ENCODE data around the gene ALDH3B1. TPM values are rescaled to one million over a fixed set of nuclear protein-coding genes. Genes with fewer than 3 reads are reported as not detected.
A peak's percentile ranks its signal among the peaks of the same experiment; 100 is the strongest.
"Not testable (repeated sequence)": the region's sequence is repeated elsewhere in the genome, so short reads cannot be mapped to it uniquely, and the experiment has no call there.

The ALDH3B1 gene
- total and polyA plus RNA-seq, 2 donors (not counting 3 experiments of a cell fraction or from before 2014, with no cell fraction given) = 0.13 to 1.0 TPM

GRCh38 chr11:67985302-67985701 lies 24.8 kb upstream of the ALDH3B1 start:
- H3K4me1 ChIP-seq (ENCODE audit: control insufficient read depth, extremely low read depth, insufficient read depth, low read length); H3K4me3 ChIP-seq (replicated peaks in 1 of 3; ENCODE audit: insufficient read depth in 1 of 3, low read depth in 1 of 3, low read length in 3 of 3); H4K20me1 ChIP-seq (replicated peaks; ENCODE audit: control insufficient read depth, extremely low read depth, insufficient read depth, low read length); H3K9me3 ChIP-seq (replicated peaks; ENCODE audit: control insufficient read depth, insufficient read depth, low read length); H3K27me3 ChIP-seq (ENCODE audit: control insufficient read depth in 2 of 2, insufficient read depth in 2 of 2, low read length in 2 of 2); H3K36me3 ChIP-seq (ENCODE audit: control insufficient read depth in 2 of 2, extremely low read depth in 1 of 2, insufficient read depth in 2 of 2, low read length in 2 of 2); FAIRE-seq; dilution Hi-C loops (cut with MboI; ENCODE audit: extremely low pct_ligation_motif_present, low sequenced_read_pairs); H3K4me2 ChIP-seq (ENCODE audit: insufficient read depth, low read length); H3K27ac ChIP-seq (ENCODE audit: insufficient read depth, low read depth, low read length); BruUV-seq (replicated peaks); CTCF ChIA-PET; H3K9me1 ChIP-seq (replicated peaks; ENCODE audit: control insufficient read depth, extremely low read depth, insufficient read depth, low read length); DNase-seq (ENCODE audit: low read depth, low spot score); H3K79me2 ChIP-seq (ENCODE audit: control insufficient read depth, insufficient read depth, low read length); H3K9ac ChIP-seq (replicated peaks; ENCODE audit: extremely low read depth, insufficient read depth, low read length); intact Hi-C loops (cut with micrococcal nuclease); H2AFZ ChIP-seq (ENCODE audit: low read depth, low read length); POLR2A ChIA-PET: not testable (repeated sequence)

- H3K9me1 ChIP-seq (replicated peaks; ENCODE audit: control insufficient read depth, extremely low read depth, insufficient read depth, low read length); H2AFZ ChIP-seq (ENCODE audit: low read depth, low read length); BruUV-seq (replicated peaks); intact Hi-C loops (cut with micrococcal nuclease); H3K4me1 ChIP-seq (ENCODE audit: control insufficient read depth, extremely low read depth, insufficient read depth, low read length); CTCF ChIA-PET; H3K4me2 ChIP-seq (ENCODE audit: insufficient read depth, low read length); H3K9me3 ChIP-seq (replicated peaks; ENCODE audit: control insufficient read depth, insufficient read depth, low read length); POLR2A ChIA-PET; H4K20me1 ChIP-seq (replicated peaks; ENCODE audit: control insufficient read depth, extremely low read depth, insufficient read depth, low read length); H3K79me2 ChIP-seq (ENCODE audit: control insufficient read depth, insufficient read depth, low read length); DNase-seq (ENCODE audit: low read depth, low spot score); dilution Hi-C loops (cut with MboI; ENCODE audit: extremely low pct_ligation_motif_present, low sequenced_read_pairs); FAIRE-seq; H3K36me3 ChIP-seq (ENCODE audit: control insufficient read depth in 2 of 2, extremely low read depth in 1 of 2, insufficient read depth in 2 of 2, low read length in 2 of 2); H3K27me3 ChIP-seq (ENCODE audit: control insufficient read depth in 2 of 2, insufficient read depth in 2 of 2, low read length in 2 of 2); H3K27ac ChIP-seq (ENCODE audit: insufficient read depth, low read depth, low read length); H3K9ac ChIP-seq (replicated peaks; ENCODE audit: extremely low read depth, insufficient read depth, low read length): not testable (repeated sequence)
- peak overlapping the region in 1 of 3 experiments; percentile 2 for H3K4me3 ChIP-seq (replicated peaks in 1 of 3; ENCODE audit: insufficient read depth in 1 of 3, low read depth in 1 of 3, low read length in 3 of 3)
Measured at GRCh38 chr11:67990546-67991346, 19.4 kb upstream of the ALDH3B1 start.

- dilution Hi-C loops (cut with MboI; ENCODE audit: extremely low pct_ligation_motif_present, low sequenced_read_pairs); H3K9ac ChIP-seq (replicated peaks; ENCODE audit: extremely low read depth, insufficient read depth, low read length); BruUV-seq (replicated peaks): not testable (repeated sequence)
Measured at GRCh38 chr11:67991347-67992121, 18.6 kb upstream of the ALDH3B1 start.

More at GRCh38 chr11:67991347-67992121, 18.6 kb upstream of the ALDH3B1 start:
- FAIRE-seq; H4K20me1 ChIP-seq (replicated peaks; ENCODE audit: control insufficient read depth, extremely low read depth, insufficient read depth, low read length); H2AFZ ChIP-seq (ENCODE audit: low read depth, low read length); H3K9me3 ChIP-seq (replicated peaks; ENCODE audit: control insufficient read depth, insufficient read depth, low read length); POLR2A ChIA-PET; H3K36me3 ChIP-seq (ENCODE audit: control insufficient read depth in 2 of 2, extremely low read depth in 1 of 2, insufficient read depth in 2 of 2, low read length in 2 of 2); intact Hi-C loops (cut with micrococcal nuclease); H3K27ac ChIP-seq (ENCODE audit: insufficient read depth, low read depth, low read length); H3K4me1 ChIP-seq (ENCODE audit: control insufficient read depth, extremely low read depth, insufficient read depth, low read length); H3K79me2 ChIP-seq (ENCODE audit: control insufficient read depth, insufficient read depth, low read length); DNase-seq (ENCODE audit: low read depth, low spot score); H3K9me1 ChIP-seq (replicated peaks; ENCODE audit: control insufficient read depth, extremely low read depth, insufficient read depth, low read length); CTCF ChIA-PET; H3K4me3 ChIP-seq (replicated peaks in 1 of 3; ENCODE audit: insufficient read depth in 1 of 3, low read depth in 1 of 3, low read length in 3 of 3); H3K27me3 ChIP-seq (ENCODE audit: control insufficient read depth in 2 of 2, insufficient read depth in 2 of 2, low read length in 2 of 2); H3K4me2 ChIP-seq (ENCODE audit: insufficient read depth, low read length): not testable (repeated sequence)

Data from endothelial cell of umbilical vein (primary cell).